ENCODE measurements around the gene FEN1.
A peak's percentile ranks its signal among the peaks of the same experiment; 100 is the strongest.

DNA sequence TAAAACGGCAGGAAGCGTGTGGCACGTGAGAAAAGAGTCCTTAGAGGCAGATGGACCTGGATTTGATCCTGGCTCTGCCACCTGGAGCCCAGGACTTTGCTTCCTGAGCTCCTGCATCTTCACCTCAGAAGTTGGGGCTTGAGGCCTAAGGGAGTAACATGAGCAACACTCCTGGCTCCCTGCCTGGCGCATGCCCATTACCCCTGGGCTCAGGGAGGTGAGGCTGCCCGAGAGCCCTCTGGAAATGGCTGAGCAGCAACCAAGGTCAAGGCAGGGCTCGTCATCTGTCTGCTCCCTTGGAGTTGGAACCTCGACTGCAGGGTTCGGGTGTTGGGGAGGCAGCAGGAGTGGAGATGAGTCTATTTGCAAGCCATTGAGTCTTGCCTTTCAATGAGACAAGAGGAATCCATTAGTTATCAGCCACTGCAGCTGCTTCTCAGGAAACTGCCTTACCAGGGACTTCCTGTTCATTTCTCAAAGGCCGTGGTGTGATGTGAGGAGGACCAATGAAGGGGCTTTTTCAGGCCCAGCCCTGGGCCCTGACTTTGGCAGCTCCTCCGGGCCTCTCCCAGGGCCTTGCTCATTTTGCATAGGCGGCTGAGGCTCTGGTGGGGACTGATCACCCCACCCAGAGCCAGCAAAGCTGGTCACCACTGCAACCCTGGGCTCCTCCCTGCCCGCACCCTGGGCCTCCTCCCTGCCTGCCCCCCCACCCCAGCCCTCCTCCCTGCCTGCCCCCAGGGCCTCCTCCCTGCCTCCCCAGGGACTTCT, 41.8 kb downstream of the FEN1 start:
- TF ChIP-seq, protein P1, sequence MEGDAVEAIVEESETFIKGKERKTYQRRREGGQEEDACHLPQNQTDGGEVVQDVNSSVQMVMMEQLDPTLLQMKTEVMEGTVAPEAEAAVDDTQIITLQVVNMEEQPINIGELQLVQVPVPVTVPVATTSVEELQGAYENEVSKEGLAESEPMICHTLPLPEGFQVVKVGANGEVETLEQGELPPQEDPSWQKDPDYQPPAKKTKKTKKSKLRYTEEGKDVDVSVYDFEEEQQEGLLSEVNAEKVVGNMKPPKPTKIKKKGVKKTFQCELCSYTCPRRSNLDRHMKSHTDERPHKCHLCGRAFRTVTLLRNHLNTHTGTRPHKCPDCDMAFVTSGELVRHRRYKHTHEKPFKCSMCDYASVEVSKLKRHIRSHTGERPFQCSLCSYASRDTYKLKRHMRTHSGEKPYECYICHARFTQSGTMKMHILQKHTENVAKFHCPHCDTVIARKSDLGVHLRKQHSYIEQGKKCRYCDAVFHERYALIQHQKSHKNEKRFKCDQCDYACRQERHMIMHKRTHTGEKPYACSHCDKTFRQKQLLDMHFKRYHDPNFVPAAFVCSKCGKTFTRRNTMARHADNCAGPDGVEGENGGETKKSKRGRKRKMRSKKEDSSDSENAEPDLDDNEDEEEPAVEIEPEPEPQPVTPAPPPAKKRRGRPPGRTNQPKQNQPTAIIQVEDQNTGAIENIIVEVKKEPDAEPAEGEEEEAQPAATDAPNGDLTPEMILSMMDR (IDR thresholded peaks at IDR 0.05) = no peak
- TF ChIP-seq POLR2A (IDR thresholded peaks at IDR 0.05) (no peak), POLR2AphosphoS5 (IDR thresholded peaks at IDR 0.05) (peak in 1 of 3 donors; percentile 8), EP300 (IDR thresholded peaks at IDR 0.05) (no peak)

All from stomach (tissue), 4 donors.